Left renal cortex interstitium (tissue), 4 donors: ENCODE measurements around the gene MDFIC2. TPM values are rescaled to one million over a fixed set of nuclear protein-coding genes. Genes with fewer than 3 reads are reported as not detected.

ENCODE experiments used
- DNase-seq, 4 donors: peaks; one replicate each; pipeline ENCODE4 v3.0.0-alpha.2; 2013; ENCODE audit warnings: low read depth in 4 of 4, low spot score in 2 of 4, missing footprints in 1 of 4
- polyA plus RNA-seq, 4 donors: library from polyadenylated mRNA; unstranded; fragments of 120-200 nt; gene quantifications; one replicate each; pipeline ENCODE4 v1.2.1, GENCODE V29; 2013; ENCODE audit not compliant: insufficient read length in 4 of 4

MDFIC2 gene
- polyA plus RNA-seq, 4 donors = not detected

- DNase-seq = no peak
Observed at GRCh38 chr3:70185661-70186060, 126.8 kb downstream of the MDFIC2 start.

GRCh38 chr3:70183781-70184504 is 128.5 kb downstream of the MDFIC2 start:
- no peak for DNase-seq

DNA sequence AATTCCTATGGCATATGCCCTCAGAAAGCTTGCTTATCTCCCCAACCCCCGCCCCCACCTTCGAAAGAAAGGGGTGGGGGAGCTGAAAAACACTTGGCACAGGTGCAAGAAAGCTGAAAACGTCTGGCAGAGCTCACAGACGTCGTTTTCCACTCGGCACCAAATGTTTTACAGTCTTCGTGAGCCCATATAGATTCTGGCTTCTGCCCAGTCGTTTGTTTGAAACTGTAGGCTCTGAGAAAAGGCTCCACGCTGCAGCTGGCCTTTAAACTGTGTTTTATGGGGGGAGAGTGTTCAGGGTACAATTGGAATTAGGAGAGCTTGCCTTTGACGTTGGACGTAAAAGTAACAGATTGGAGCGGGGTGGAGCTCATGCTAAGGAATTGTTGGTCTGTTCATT is 130.3 kb downstream of the MDFIC2 start:
- DNase-seq = peak in 2 of 4 donors; percentile 11 to 12

DNA sequence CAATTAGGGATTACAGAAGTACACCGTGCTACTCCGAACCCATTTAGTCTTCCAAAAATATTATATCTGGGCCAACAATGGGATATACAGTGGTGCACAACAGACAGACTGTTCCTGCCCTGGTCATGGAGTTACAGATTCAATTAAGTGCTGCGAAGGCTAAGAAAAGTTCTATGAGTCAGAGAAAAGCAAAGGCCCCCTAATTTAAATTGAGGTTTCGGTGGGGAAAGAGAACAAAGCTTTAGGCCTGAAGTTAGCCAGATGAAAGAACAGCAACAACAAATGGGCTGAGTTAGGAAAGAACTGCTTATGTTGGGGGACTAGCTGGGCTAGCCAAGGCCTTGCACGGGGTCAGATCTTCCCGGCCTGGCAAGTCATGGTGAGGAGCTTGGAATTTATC is 131.8 kb downstream of the MDFIC2 start:
- no peak for DNase-seq

DNA sequence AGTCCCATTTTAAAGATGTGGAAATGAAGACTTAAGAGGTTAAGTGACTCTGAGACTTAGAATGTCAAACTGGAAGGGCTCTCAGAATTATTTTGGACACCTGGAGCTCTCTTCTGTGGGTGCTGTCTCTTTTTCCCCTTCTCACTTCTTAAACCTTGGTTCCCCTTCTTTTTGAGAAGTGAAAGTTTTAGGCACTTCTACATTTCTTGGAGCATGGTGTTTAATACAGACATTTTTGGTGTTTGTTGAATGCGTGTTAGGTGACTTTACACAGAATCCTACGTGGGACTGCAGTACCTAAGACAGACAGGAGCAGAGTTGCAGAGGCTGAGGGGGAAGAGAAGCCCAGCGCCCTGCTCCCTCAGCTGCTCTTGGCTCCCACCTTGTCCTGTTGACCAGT is 133.3 kb downstream of the MDFIC2 start:
- no peak for DNase-seq

GRCh38 chr3:70177881-70178645 is 134.4 kb downstream of the MDFIC2 start:
- no peak for DNase-seq

GRCh38 chr3:70176224-70176623 is 136.2 kb downstream of the MDFIC2 start:
- no peak for DNase-seq

DNA sequence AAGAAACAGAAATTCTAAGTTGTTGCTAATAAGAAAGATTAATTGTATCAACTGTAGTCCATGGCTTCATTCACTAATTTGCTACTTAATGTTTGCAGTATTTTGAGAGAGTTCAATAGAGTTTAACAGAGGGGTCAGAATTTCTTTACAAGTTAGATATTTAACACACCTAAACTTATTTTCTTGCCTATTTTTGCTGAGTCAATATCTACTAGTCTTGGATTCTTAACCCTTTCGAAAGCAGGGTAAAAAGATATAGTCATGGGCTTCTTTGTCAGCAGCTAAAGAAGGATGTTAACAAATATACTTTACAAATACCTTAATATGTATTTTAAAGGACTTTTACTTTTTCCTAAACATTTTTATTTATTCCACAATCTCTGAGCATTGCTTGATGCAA is 155.6 kb downstream of the MDFIC2 start:
- DNase-seq = no peak

DNA sequence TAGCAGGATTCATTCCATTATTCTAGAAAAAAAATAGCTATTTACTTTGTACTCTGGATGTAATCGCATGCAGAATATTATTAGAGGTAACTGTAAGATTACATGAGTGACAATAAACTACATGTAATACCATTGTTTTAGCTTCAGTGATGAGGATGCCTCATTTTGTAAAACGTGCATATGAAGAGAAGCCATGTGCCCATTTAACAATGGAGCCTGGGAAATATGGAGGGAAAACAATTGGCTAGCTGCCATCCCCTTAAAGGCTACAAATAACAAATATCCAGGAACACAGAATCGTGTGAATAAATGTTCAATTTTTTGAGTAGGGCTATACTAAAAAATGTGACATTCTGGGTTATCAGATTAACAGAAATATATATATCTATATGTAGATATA is 161.8 kb downstream of the MDFIC2 start:
- DNase-seq = no peak

DNA sequence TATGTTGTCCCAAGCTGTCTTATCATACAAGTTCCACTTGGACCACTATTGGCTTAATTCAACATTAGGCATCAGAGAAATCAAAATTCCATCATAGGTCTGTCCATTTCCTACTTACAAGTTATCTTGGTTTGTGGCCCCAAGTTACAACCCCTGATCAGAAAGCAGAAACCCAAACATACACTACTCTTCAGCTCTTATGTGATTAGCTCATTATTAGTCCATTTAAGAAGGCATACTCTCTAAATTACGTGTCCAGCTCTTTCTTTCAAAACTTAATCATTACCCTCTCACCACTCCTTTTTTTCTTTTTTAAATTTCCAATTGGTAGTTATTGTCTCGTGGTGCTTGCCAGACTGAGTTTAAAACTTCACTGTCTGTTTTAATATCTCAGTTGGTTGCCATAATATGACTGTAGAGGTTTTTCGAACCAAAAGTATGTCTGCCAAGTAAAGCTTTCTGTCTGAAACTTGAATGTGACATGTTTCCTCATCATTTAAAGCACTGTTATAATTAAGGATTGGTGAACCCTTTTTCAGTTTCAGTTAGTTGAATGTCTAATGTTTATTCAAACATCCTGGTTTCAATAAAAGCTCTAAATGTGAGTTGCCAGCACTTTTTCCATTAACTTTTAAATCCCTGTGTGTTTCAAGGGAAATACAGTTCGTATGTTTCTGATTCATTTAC is 162.6 kb downstream of the MDFIC2 start:
- no peak for DNase-seq
